H9 (cell line): ENCODE results near the gene DIS3L2. TPM values are rescaled to one million over a fixed set of nuclear protein-coding genes. Genes with fewer than 3 reads are reported as not detected.

Source experiments
- DNase-seq: peaks from one replicate; pipeline ENCODE4 v3.0.0-alpha.2; 2017
- H2AFZ ChIP-seq: one replicate; pipeline ENCODE4 v1.6.1; 2013; ENCODE audit warnings: mild to moderate bottlenecking, low read length, control low read depth, moderate library complexity
- H2AK5ac ChIP-seq: 2 replicates; pipeline ENCODE4 v1.6.1; 2013; ENCODE audit warnings: low read length, control low read depth, mixed read lengths; ENCODE audit not compliant: insufficient read length
- H2BK120ac ChIP-seq: one replicate; pipeline ENCODE4 v1.6.1; 2013; ENCODE audit warnings: low read depth, mild to moderate bottlenecking, low read length, control low read depth, inconsistent platforms; ENCODE audit not compliant: poor library complexity, severe bottlenecking
- H2BK12ac ChIP-seq: 2 replicates; pipeline ENCODE4 v1.6.1; 2013; ENCODE audit warnings: low read length, control low read depth, mixed read lengths, low read depth; ENCODE audit not compliant: insufficient read length
- H2BK15ac ChIP-seq: 2 replicates; pipeline ENCODE4 v1.6.1; 2013; ENCODE audit warnings: low read depth, low read length, control low read depth
- H2BK20ac ChIP-seq: one replicate; pipeline ENCODE4 v1.6.1; 2013; ENCODE audit warnings: low read depth, mild to moderate bottlenecking, low read length, control low read depth, inconsistent platforms; ENCODE audit not compliant: poor library complexity, severe bottlenecking
- H2BK5ac ChIP-seq: 2 replicates; pipeline ENCODE4 v1.6.1; 2013; ENCODE audit warnings: low read length, control low read depth, mixed read lengths; ENCODE audit not compliant: insufficient read length
- H3K14ac ChIP-seq: 2 replicates; pipeline ENCODE4 v1.6.1; 2013; ENCODE audit warnings: low read length, control low read depth; ENCODE audit not compliant: insufficient read depth
- H3K18ac ChIP-seq: 2 replicates; pipeline ENCODE4 v1.6.1; 2013; ENCODE audit warnings: low read depth, mild to moderate bottlenecking, mixed read lengths, low read length, control low read depth; ENCODE audit not compliant: insufficient read length
- H3K23ac ChIP-seq: 2 replicates; pipeline ENCODE4 v1.6.1; 2013; ENCODE audit warnings: low read length, control low read depth, mixed read lengths, low read depth; ENCODE audit not compliant: insufficient read length
- H3K23me2 ChIP-seq: 2 replicates; pipeline ENCODE4 v1.6.1; 2013; ENCODE audit warnings: low read depth, mild to moderate bottlenecking, mixed read lengths, low read length, control low read depth; ENCODE audit not compliant: insufficient read length, poor library complexity, severe bottlenecking
- H3K27ac ChIP-seq: 2 replicates; pipeline ENCODE4 v1.5.1; 2013; ENCODE audit warnings: low read length, control low read depth, mixed read lengths, low read depth; ENCODE audit not compliant: insufficient read length
- H3K27me3 ChIP-seq: 2 replicates; pipeline ENCODE4 v1.6.1; 2013; ENCODE audit warnings: low read length, control low read depth, inconsistent platforms; ENCODE audit not compliant: insufficient read depth
- H3K4ac ChIP-seq: 2 replicates; pipeline ENCODE4 v1.6.1; 2013; ENCODE audit warnings: low read depth, mild to moderate bottlenecking, control low read depth, inconsistent platforms, low read length, moderate library complexity
- H3K4me1 ChIP-seq: 2 replicates; pipeline ENCODE4 v1.6.1; 2013; ENCODE audit warnings: low read length, control low read depth, inconsistent platforms; ENCODE audit not compliant: insufficient read depth
- H3K4me2 ChIP-seq: 2 replicates; pipeline ENCODE4 v1.6.1; 2013; ENCODE audit warnings: low read length, control low read depth, mixed read lengths; ENCODE audit not compliant: insufficient read length, insufficient read depth
- H3K56ac ChIP-seq: 2 replicates; pipeline ENCODE4 v1.6.1; 2013; ENCODE audit warnings: low read depth, mild to moderate bottlenecking, mixed read lengths, low read length, control low read depth; ENCODE audit not compliant: insufficient read length
- H3K79me1 ChIP-seq: 2 replicates; pipeline ENCODE4 v1.6.1; 2013; ENCODE audit warnings: low read depth, mild to moderate bottlenecking, moderate library complexity, low read length, control low read depth, inconsistent platforms; ENCODE audit not compliant: insufficient read depth, poor library complexity, severe bottlenecking
- H3K79me2 ChIP-seq: 2 replicates; pipeline ENCODE4 v1.6.1; 2013; ENCODE audit warnings: low read length, control low read depth, inconsistent platforms; ENCODE audit not compliant: insufficient read depth
- H3K9ac ChIP-seq: 2 replicates; pipeline ENCODE4 v1.6.1; 2013; ENCODE audit warnings: low read length, control low read depth, mixed read lengths; ENCODE audit not compliant: insufficient read length; ENCODE audit errors: extremely low read depth
- H3K9me3 ChIP-seq: one replicate; pipeline ENCODE4 v1.6.1; 2013; ENCODE audit warnings: low read depth, low read length, inconsistent platforms; ENCODE audit not compliant: control insufficient read depth
- H3T11ph ChIP-seq: one replicate; pipeline ENCODE4 v1.6.1; 2013; ENCODE audit warnings: mild to moderate bottlenecking, low read length, control low read depth, inconsistent platforms
- H4K20me1 ChIP-seq: one replicate; pipeline ENCODE4 v1.6.1; 2013; ENCODE audit not compliant: control insufficient read depth, insufficient read length, insufficient read depth
- H4K5ac ChIP-seq: 2 replicates; pipeline ENCODE4 v1.6.1; 2013; ENCODE audit warnings: low read depth, mild to moderate bottlenecking, mixed read lengths, low read length, control low read depth; ENCODE audit not compliant: insufficient read length
- H4K8ac ChIP-seq: replicated peaks from 2 replicates; pipeline ENCODE4 v1.6.1; 2013; ENCODE audit warnings: low read length, control low read depth, mixed read lengths, low read depth; ENCODE audit not compliant: insufficient read length
- H4K91ac ChIP-seq: 2 replicates; pipeline ENCODE4 v1.6.1; 2013; ENCODE audit warnings: low read depth, mild to moderate bottlenecking, moderate library complexity, mixed read lengths, low read length, control low read depth; ENCODE audit not compliant: insufficient read length
- H3K27ac Mint-ChIP-seq, 3 experiments: 2 replicates in 2 of 3; 3 replicates in 1 of 3; pipeline ENCODE4 v1.8.0; 2020 to 2021; ENCODE audit warnings: mixed read lengths in 3 of 3, mild to moderate bottlenecking in 1 of 3, moderate library complexity in 1 of 3
- H3K27me3 Mint-ChIP-seq: 2 replicates; pipeline ENCODE4 v1.8.0; 2021; ENCODE audit warnings: low read depth, mild to moderate bottlenecking, moderate library complexity, mixed read lengths
- H3K36me3 Mint-ChIP-seq, 3 experiments: 2 replicates in 2 of 3; 3 replicates in 1 of 3; pipeline ENCODE4 v1.8.0; 2020 to 2021; ENCODE audit warnings: low read depth in 3 of 3, mixed read lengths in 3 of 3; ENCODE audit not compliant: insufficient read depth in 1 of 3
- H3K4me1 Mint-ChIP-seq, 2 experiments: 2 replicates each; pipeline ENCODE4 v1.8.0; 2020; ENCODE audit warnings: mixed read lengths in 2 of 2
- H3K4me3 Mint-ChIP-seq, 2 experiments: 2 replicates in 1 of 2; 3 replicates in 1 of 2; pipeline ENCODE4 v1.8.0; 2020 to 2021; ENCODE audit warnings: mild to moderate bottlenecking in 2 of 2, mixed read lengths in 2 of 2, moderate library complexity in 1 of 2
- H3K9me3 Mint-ChIP-seq, 2 experiments: 2 replicates in 1 of 2; 3 replicates in 1 of 2; pipeline ENCODE4 v1.8.0; 2020; ENCODE audit warnings: mild to moderate bottlenecking in 2 of 2, mixed read lengths in 2 of 2, moderate library complexity in 1 of 2
- WGBS: extraction: QIAGEN DNeasy Blood & Tissue Kit; methylation state at CpG from one replicate; pipeline ENCODE4 v1.1.7; 2013; ENCODE audit warnings: missing lambda C conversion rate, low lambda C conversion rate, mixed read lengths; ENCODE audit not compliant: insufficient read length; ENCODE audit errors: extremely low coverage; 5-methylcytosine and 5-hydroxymethylcytosine counted together
- total RNA-seq: library from RNA; stranded (reverse); gene quantifications from 2 replicates; pipeline ENCODE4 v1.2.1, GENCODE V29; 2021
- TF ChIP-seq, protein P1 (sequence below): fragments of 200-600 bp; sonication (generic); conservative IDR thresholded peaks from 3 replicates; pipeline ENCODE4 v1.8.0; 2021; ENCODE audit warnings: antibody characterized with exemption, mild to moderate bottlenecking

The DIS3L2 gene
- total RNA-seq, 1 experiment from 2014 or later = 28.1 TPM

DNA sequence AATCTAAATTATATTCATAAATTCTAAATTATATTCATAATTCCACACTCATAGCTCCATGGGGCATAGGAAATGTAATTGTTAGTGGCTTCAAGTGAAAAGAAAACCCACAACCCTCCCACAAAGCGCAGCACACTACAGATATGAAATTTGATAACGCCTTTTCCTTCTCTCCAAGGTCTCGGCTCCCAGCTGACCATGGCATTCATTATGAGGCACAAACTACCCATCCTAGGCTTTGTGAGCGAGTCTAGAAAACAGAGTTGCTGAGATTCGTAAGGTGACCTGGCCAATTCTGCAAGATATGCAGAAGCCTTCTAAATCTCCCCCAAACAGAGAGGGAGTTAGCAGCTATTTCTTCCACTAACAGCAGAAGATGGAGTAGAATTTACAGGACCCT, 40.7 kb upstream of the DIS3L2 start:
- no peak for DNase-seq
- H3T11ph ChIP-seq = no peak overlapping the region
- no peak overlapping the region for H4K8ac ChIP-seq
- no peak overlapping the region for H3K56ac ChIP-seq
- no peak overlapping the region for H3K4ac ChIP-seq
- no peak overlapping the region for H2BK15ac ChIP-seq
- H3K36me3 Mint-ChIP-seq = no peaks in the 10 kb centered on the region
- H4K91ac ChIP-seq = no peak overlapping the region
- peaks cover 27% of the 10 kb centered on the region for H3K27me3 Mint-ChIP-seq
- H3K4me1 Mint-ChIP-seq = peaks cover 6 to 8% of the 10 kb centered on the region in 2 experiments
- H3K4me1 ChIP-seq = no peaks in the 10 kb centered on the region; the same call in 1 of the 2 replicates
- H3K9me3 Mint-ChIP-seq = no peaks in the 10 kb centered on the region
- no peaks in the 10 kb centered on the region for H4K20me1 ChIP-seq
- H3K27ac ChIP-seq = no peak overlapping the region
- H3K4me3 Mint-ChIP-seq = no peak overlapping the region
- no peak overlapping the region for H2AK5ac ChIP-seq
- H2BK12ac ChIP-seq = no peak overlapping the region
- H3K23me2 ChIP-seq = peaks cover 8% of the 10 kb centered on the region
- TF ChIP-seq, protein P1, sequence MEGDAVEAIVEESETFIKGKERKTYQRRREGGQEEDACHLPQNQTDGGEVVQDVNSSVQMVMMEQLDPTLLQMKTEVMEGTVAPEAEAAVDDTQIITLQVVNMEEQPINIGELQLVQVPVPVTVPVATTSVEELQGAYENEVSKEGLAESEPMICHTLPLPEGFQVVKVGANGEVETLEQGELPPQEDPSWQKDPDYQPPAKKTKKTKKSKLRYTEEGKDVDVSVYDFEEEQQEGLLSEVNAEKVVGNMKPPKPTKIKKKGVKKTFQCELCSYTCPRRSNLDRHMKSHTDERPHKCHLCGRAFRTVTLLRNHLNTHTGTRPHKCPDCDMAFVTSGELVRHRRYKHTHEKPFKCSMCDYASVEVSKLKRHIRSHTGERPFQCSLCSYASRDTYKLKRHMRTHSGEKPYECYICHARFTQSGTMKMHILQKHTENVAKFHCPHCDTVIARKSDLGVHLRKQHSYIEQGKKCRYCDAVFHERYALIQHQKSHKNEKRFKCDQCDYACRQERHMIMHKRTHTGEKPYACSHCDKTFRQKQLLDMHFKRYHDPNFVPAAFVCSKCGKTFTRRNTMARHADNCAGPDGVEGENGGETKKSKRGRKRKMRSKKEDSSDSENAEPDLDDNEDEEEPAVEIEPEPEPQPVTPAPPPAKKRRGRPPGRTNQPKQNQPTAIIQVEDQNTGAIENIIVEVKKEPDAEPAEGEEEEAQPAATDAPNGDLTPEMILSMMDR = no peak
- no peak overlapping the region for H3K14ac ChIP-seq
- no peaks in the 10 kb centered on the region for H3K79me2 ChIP-seq
- H3K9me3 ChIP-seq = no peaks in the 10 kb centered on the region
- no peak overlapping the region for H3K9ac ChIP-seq
- H2BK20ac ChIP-seq = no peak overlapping the region
- no peak overlapping the region for H2BK5ac ChIP-seq
- no peaks in the 10 kb centered on the region for H3K79me1 ChIP-seq
- no peak overlapping the region for H3K18ac ChIP-seq
- no CpG with 5 or more reads among the region's 5 CpGs for WGBS
- H2AFZ ChIP-seq = no peak overlapping the region
- no peak overlapping the region for H2BK120ac ChIP-seq
- peaks cover 5% of the 10 kb centered on the region; the same call in 1 of the 2 replicates for H3K27me3 ChIP-seq
- no peak overlapping the region for H3K4me2 ChIP-seq
- no peak overlapping the region for H3K27ac Mint-ChIP-seq
- H3K23ac ChIP-seq = no peak overlapping the region
- no peak overlapping the region for H4K5ac ChIP-seq
